ENCODE data around the gene METTL16. TPM values are rescaled to one million over a fixed set of nuclear protein-coding genes. Genes with fewer than 3 reads are reported as not detected.

Gene METTL16
- total RNA-seq, 1 experiment from 2014 or later, result 29.9 TPM

- no peak for DNase-seq
- H3K36me3 ChIP-seq, result no peaks in the 10 kb centered on the region
- H3K27me3 ChIP-seq, result no peaks in the 10 kb centered on the region
- H3K4me1 ChIP-seq, result peaks cover 15% of the 10 kb centered on the region; the same call in 1 of the 2 replicates
- H3K9me3 ChIP-seq (replicated peaks), result no peaks in the 10 kb centered on the region
- no peak overlapping the region for H3K4me3 ChIP-seq
- H3K27ac ChIP-seq, result no peak overlapping the region
These were observed 127.1 kb downstream of the METTL16 start for GRCh38 chr17:2384439-2385127.

- Histone ChIP-seq H3K4me1 (peaks cover 15% of the 10 kb centered on the region; the same call in 1 of the 2 replicates), H3K27ac (no peak overlapping the region), H3K4me3 (no peak overlapping the region), H3K27me3 (no peaks in the 10 kb centered on the region), H3K36me3 (no peaks in the 10 kb centered on the region), H3K9me3 (replicated peaks) (no peaks in the 10 kb centered on the region)
- DNase-seq, result no peak
These were observed 128.0 kb downstream of the METTL16 start for GRCh38 chr17:2383628-2384167.

DNA sequence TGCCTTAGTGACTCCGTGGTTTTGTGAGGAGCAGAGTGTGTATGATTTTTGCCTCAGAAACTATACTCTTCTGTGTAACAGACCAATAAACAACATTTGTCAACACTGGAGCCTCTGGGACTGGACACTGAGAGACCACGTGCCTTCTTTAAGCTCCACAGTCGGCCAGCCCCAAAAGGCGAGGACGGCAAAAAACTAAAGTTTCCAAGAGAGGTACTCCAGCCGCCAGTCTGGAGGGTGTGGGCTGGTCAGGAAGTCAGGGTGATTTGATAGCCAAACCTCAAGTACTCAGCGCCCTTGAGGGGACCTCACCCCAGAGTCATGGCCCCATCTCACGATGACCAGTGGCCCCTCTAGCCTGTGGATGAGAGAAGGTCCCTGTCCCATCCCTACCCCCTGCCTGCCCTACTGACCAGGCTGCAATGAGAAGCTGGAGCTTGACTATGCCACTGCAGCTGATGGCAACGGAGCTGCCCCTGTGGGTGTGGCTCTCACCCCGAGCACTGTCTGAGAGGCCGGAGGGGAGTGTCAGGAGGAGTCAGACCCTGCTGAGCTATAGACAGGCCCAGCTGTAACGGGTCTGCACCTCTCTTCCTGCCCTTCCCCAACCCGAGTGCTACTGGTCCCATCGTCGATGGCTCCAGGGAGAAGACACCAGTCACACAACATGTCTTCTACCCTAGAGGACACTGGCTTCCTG, 130.6 kb downstream of the METTL16 start:
- Histone ChIP-seq H3K27ac (no peak overlapping the region), H3K4me1 (peaks cover 11% of the 10 kb centered on the region; the same call in 1 of the 2 replicates), H3K27me3 (no peaks in the 10 kb centered on the region), H3K9me3 (replicated peaks) (no peaks in the 10 kb centered on the region), H3K36me3 (no peaks in the 10 kb centered on the region), H3K4me3 (no peak overlapping the region)
- no peak for DNase-seq

GRCh38 chr17:2380226-2380922, 131.3 kb downstream of the METTL16 start:
- peaks cover 4% of the 10 kb centered on the region; the same call in 1 of the 2 replicates for H3K4me1 ChIP-seq
- H3K9me3 ChIP-seq (replicated peaks), result no peaks in the 10 kb centered on the region
- DNase-seq, result no peak
- H3K27ac ChIP-seq, result no peak overlapping the region
- H3K27me3 ChIP-seq, result no peaks in the 10 kb centered on the region
- H3K36me3 ChIP-seq, result no peaks in the 10 kb centered on the region
- no peak overlapping the region for H3K4me3 ChIP-seq

DNA sequence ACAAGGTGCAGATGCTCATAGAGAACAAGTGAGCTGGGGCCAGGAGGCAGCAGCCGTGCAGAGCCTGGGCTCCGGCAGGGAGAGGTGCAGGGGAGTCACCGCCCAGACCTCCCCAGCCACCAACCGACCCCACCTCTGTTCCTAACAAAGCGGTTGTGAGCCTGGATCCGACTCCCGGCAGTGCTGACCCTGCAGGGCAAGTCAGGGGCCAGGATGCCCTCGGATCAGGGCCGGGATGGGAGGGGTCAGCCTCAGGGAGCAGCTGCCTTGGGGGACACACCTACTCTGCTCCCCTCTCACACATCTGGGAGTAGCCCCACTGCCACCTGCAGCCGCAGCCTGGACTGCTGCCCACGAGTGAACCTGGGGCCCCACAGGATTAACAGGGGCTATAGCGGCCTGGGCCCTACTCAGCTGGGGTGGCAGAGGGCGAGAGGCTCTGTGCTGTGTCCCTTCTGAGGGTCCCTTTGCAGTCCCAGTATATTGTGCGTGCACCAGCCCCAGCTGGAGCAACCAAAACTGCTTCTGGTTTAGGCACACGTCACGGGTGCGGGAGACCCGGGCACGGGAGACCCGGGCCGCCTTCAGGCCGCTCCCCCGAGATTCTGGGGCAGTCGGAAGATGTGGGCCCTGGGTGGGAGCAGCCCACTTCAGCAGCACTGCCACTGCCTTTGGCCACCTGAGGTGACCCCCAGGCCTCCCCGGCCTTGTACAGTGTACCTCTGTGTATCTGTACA, 132.0 kb downstream of the METTL16 start:
- Histone ChIP-seq H3K27ac (no peak overlapping the region), H3K4me3 (no peak overlapping the region), H3K9me3 (replicated peaks) (no peaks in the 10 kb centered on the region), H3K4me1 (0 out of 2 replicates have a peak, but pooled peaks cover 2% of the 10 kb centered on the region), H3K36me3 (no peaks in the 10 kb centered on the region), H3K27me3 (no peaks in the 10 kb centered on the region)
- no peak for DNase-seq

DNA sequence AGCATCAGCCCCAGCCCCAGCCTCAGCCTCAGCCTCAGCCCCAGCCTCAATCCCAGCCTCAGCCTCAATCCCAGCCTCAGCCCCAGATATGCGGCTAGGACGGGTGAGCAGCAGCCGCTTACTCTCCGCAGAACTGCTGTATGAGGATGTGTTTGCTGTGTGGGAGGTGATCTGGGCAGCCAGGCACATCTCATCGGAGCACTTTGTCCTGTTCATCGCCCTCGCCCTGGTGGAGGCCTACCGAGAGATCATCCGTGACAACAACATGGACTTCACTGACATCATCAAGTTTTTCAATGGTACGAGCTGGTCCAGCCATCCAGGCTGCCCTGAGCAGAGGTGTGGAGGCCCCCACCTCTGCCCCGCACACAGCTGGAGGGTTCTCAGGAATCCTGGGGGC, 132.8 kb downstream of the METTL16 start:
- Histone ChIP-seq H3K27me3 (no peaks in the 10 kb centered on the region), H3K27ac (no peak overlapping the region), H3K4me3 (no peak overlapping the region), H3K36me3 (no peaks in the 10 kb centered on the region), H3K4me1 (0 out of 2 replicates have a peak, but pooled peaks cover 2% of the 10 kb centered on the region), H3K9me3 (replicated peaks) (no peaks in the 10 kb centered on the region)
- DNase-seq, result no peak

DNA sequence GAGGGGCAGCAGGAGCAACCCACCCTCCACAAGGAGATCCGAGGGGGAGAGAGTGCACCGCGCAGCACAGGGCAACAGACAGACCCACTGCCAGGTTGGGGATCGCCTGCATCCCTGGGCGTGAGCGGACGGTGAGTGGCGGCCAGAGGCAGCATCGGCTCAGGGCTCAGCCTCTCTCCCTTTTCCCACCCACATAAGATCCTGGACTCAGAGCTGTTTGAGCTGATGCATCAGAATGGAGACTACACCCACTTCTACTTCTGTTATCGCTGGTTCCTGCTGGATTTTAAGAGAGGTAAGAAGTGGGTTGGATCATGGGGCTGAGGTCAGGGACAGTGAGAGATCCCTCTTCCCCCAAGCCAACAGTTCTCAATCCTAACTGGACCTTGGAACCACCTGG, 134.0 kb downstream of the METTL16 start:
- Histone ChIP-seq H3K9me3 (replicated peaks) (no peaks in the 10 kb centered on the region), H3K4me3 (no peak overlapping the region), H3K27me3 (no peaks in the 10 kb centered on the region), H3K27ac (no peak overlapping the region), H3K36me3 (no peaks in the 10 kb centered on the region), H3K4me1 (no peaks in the 10 kb centered on the region)
- no peak for DNase-seq

- H3K27me3 ChIP-seq, result no peaks in the 10 kb centered on the region
- H3K27ac ChIP-seq, result no peak overlapping the region
- H3K4me1 ChIP-seq, result no peaks in the 10 kb centered on the region
- no peak overlapping the region for H3K4me3 ChIP-seq
- no peaks in the 10 kb centered on the region for H3K36me3 ChIP-seq
- H3K9me3 ChIP-seq (replicated peaks), result no peaks in the 10 kb centered on the region
- DNase-seq, result no peak
These were observed 135.6 kb downstream of the METTL16 start for GRCh38 chr17:2376107-2376506.

DNA sequence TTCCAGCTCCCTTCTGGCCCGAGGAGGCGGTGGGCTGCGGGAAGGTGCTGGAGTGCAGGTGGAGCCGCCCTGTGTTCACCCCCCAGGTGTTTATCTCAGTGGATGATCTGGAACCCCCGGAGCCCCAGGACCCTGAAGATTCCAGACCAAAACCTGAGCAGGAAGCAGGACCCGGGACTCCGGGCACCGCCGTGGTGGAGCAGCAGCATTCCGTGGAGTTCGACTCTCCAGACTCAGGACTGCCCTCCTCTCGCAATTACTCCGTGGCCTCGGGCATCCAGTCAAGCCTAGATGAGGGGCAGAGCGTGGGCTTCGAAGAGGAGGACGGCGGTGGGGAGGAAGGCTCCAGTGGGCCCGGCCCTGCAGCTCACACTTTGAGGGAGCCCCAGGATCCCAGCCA, 136.3 kb downstream of the METTL16 start:
- Histone ChIP-seq H3K9me3 (replicated peaks) (no peaks in the 10 kb centered on the region), H3K4me1 (no peaks in the 10 kb centered on the region), H3K27me3 (no peaks in the 10 kb centered on the region), H3K27ac (no peak overlapping the region), H3K4me3 (no peak overlapping the region), H3K36me3 (no peaks in the 10 kb centered on the region)
- no peak for DNase-seq

DNA sequence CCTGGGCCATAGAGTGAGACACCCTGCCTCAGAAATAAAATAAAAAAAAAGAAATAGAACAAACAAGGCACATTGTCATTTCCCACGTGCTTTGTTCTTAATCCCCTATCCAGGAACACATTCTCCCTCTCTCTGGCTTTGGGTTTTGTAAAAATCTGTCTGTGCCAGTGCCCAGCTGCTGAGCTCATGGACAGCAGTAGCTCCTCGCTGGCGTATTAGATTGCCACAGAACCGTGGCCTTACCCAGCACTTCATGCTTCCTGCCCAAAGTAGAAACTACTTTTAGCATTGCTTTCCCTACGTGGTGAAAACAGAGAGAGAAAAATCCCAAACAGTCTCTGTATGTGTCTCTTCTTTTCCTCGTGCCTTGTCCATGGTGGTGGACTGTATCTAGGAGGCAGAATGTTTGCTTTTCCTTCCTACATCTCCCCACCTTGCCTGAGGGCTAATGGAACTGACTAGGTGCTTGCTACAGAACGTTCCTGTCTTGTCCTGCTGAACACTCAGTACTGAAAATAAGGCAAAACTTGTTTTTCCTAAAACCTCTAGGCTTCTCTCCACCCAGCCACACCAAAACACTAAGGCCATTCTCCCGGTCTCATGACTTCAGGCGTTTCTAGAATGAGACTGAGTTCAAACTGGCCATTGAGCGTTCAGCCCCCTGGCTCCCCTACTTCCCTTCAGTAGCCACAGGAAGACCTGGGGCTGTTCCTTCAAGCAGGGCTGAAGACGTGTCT, 137.0 kb downstream of the METTL16 start:
- Histone ChIP-seq H3K4me3 (no peak overlapping the region), H3K9me3 (replicated peaks) (no peaks in the 10 kb centered on the region), H3K36me3 (no peaks in the 10 kb centered on the region), H3K27ac (no peak overlapping the region), H3K4me1 (no peaks in the 10 kb centered on the region), H3K27me3 (no peaks in the 10 kb centered on the region)
- DNase-seq, result no peak

GRCh38 chr17:2373179-2373578, 138.5 kb downstream of the METTL16 start:
- no peaks in the 10 kb centered on the region for H3K9me3 ChIP-seq (replicated peaks)
- H3K27ac ChIP-seq, result no peak overlapping the region
- no peak overlapping the region for H3K4me3 ChIP-seq
- no peaks in the 10 kb centered on the region for H3K4me1 ChIP-seq
- H3K36me3 ChIP-seq, result no peaks in the 10 kb centered on the region
- DNase-seq, result no peak
- H3K27me3 ChIP-seq, result no peaks in the 10 kb centered on the region

DNA sequence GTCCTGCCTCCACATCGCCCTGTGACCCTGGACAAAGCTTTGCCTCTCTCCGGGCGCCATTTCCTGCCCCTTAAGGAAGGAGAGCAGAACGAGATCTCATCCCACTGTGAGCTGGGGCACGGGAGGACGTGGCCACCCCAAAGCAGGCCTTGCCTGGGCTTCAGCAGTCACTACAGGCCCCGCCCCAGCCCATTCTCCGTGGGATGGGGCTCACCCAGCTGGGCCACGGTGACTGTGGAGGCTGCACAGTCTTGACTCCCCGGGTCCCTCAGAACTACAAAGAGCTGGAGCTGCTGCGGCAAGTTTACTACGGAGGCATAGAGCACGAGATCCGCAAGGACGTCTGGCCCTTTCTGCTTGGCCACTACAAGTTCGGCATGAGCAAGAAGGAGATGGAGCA, 139.0 kb downstream of the METTL16 start:
- no peak overlapping the region for H3K27ac ChIP-seq
- no peaks in the 10 kb centered on the region for H3K27me3 ChIP-seq
- no peaks in the 10 kb centered on the region for H3K36me3 ChIP-seq
- H3K4me1 ChIP-seq, result no peaks in the 10 kb centered on the region
- DNase-seq, result no peak
- no peak overlapping the region for H3K4me3 ChIP-seq
- no peaks in the 10 kb centered on the region for H3K9me3 ChIP-seq (replicated peaks)

- Histone ChIP-seq H3K4me1 (no peaks in the 10 kb centered on the region), H3K9me3 (replicated peaks) (no peaks in the 10 kb centered on the region), H3K36me3 (no peaks in the 10 kb centered on the region), H3K27ac (no peak overlapping the region), H3K4me3 (no peak overlapping the region), H3K27me3 (no peaks in the 10 kb centered on the region)
- no peak for DNase-seq
These were observed 139.5 kb downstream of the METTL16 start for GRCh38 chr17:2372180-2372579.
